HG02981 (cell line): ENCODE measurements around the gene NDEL1.

Experiments
- ATAC-seq: cut with Tn5 transposase; IDR thresholded peaks from one replicate; pipeline ENCODE4 v1.9.1; 2021; ENCODE audit warnings: mild to moderate bottlenecking, moderate library complexity; ENCODE audit not compliant: unreplicated experiment

Gene NDEL1

DNA sequence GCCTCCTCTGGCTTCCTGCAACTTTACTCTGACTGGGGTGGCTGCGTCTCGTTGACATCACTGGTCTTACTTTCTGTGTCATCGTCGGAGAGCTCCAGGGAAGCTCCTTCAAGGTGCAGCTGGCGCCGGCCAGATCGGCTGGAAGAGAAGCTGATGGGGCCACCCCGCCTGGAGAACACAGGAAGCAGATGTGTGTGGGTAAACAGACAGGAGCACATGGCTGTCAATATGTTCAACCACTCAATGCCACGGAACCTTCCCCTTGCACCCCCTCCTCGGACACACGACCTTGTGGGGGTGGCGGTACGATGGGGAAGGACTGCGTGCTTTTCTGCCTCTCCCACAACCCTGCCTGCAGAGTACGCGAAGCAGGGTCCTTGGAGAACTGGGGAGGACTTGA, 40.1 kb downstream of the NDEL1 start:
- no peak for ATAC-seq

DNA sequence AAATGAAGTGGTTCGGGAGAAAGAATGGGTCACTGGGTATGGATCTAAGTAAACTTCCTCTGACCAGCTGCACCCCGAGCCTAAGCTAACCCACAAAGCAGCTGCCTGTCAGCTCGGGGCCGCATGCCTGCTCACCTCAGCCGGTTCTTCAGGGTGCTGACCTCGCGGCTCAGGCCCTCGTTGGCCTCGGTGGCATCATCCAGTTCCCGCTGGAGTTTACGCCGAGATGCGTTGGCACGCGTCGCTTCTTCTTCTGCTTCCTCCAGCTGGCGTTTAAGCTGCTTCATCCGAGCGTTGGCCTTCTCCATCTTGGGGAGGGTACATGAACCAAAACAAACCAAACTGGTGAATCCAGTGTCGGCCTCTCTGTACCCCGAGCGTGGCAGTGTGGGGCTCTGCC, 41.1 kb downstream of the NDEL1 start:
- ATAC-seq = no peak

DNA sequence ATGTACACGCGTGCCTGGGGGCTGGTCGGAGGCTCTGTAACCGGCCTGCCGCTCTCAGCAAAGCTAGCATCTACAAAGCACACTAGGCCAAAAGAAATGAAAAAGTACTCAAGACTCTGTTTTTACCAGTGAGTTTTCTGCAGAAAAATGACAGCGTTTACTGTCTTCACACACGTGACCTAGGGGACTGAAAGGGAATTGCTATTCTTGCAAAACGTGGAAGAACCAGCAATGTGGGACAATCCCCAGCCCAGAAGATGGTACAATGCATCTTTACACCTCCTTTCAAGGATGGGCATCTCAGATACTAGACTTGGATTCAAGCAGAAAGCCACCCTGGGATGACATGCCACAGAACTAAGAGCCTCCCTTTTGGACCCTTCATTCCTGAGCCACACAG, 41.5 kb downstream of the NDEL1 start:
- no peak for ATAC-seq

DNA sequence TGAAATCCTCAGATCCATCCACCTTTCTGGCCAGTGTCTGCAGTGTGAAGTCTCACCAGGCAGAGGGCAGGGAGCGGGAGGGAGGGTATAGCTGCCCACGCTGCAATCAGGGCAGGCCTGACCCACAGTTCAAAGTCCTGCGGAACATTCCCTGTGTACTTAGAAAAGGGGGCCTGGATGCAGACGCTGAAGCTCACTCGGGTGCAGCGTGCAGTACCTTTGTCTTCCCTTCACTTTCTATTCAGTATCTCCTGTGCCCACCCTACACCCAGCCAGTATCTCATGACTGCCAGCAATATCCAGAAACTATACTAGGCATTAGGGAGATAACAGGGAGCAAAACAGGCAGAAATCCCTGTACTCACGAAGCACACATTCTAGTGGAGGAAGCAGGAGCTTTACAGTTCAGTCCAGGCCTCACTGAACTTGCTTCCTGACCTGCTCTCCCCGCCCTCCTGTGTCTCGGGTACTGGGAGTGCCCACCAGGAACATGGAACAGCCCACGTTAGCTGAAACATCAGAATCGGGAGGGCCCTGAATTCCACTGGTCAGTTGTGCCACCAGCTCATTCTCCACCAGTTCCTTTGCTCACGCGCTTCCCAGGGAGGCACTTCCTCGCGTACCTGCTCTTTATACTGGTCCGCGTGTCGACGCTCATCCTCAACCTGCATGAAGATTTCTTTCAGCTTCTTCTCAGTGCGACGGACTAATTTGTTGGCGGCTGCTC, 42.2 kb downstream of the NDEL1 start:
- no peak for ATAC-seq

DNA sequence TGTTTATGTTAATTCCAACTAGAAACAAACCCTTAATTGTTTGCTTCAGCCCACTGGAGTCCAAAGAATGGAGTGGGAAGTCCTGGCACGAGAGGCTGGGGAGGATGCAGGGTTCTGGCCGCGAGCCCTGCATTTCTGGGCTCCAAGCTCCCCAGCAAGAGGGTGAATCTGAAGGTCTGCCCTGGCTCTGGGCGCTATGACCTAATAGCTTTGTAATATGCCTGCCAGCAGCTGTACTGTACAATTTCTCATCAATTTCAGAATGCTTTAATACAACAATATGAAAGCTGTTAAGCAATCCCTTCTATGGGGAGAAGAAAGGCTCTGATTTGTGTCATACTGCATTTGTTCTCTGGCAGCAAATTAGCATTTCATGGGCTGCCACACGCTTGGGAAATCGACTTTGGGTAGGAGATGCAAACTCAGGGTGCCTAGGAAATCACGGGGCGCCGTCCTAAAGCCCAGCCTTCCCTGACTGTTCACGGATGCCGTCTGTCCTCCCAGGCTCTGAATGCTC, 43.8 kb downstream of the NDEL1 start:
- no peak for ATAC-seq

DNA sequence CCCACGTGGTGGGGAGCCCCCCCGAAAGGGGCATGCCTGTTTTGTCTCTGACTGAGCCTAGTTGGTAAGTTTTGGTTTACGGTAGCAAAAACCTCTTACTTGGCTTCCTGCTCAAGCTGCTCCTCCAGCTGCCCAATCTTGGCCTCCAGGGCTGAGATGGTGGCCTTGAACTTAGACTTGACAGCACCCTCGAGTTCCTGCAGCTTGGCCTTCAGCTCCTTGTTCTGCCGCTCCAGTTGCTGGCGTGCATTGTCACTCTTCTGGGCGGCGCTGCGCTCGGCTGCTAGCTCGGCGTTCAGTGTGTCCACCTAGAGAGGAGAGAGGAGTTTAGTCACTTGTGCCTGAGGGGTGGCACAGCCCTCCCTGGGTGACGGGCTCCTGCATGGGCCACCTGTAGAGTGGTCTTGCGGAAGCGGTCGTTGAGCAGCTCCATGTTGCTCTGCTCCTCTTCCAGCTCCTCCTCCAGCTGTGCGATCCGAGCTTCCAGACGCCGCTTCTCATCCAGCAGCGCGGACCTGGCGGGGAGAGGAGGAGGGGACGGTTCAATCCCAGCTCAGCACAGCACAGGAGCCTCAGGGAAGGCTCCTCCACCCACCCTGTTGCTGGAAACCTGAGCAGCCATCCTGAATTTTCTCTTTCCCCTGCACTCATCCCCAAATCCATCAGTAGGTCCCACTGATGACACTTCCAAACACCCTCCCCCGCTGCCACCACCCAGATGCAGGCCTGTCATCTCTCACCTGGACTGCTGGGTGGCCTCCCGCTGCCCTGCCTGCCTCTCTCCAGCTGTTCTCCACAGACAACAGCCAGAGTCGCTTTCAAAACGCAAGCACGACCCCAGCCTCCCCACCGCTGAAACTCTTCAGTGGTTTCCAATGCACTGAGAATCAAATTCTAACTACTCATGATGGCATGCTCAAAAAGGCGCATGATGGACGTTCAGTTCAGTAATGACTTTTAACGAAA, 44.6 kb downstream of the NDEL1 start:
- no peak for ATAC-seq

DNA sequence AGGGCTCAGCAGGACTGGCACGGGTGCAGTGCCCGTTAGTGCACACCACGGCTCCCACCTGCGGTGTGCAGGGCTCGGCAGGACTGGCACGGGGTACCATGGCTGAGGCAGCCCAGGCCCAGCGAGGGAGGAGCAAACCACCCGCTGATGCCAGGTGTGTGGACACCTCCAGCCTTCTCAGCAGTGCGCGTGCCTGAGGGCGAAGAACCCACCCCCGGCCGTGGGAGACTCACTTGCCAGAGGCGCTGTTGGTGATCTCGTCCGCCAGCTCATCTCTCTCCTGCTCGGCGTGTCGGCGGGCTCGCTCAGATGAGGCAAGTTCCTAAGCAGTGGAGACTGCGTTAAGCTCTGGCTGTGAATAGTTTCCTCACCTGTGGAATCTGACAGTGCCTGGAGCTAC, 45.4 kb downstream of the NDEL1 start:
- ATAC-seq = no peak

DNA sequence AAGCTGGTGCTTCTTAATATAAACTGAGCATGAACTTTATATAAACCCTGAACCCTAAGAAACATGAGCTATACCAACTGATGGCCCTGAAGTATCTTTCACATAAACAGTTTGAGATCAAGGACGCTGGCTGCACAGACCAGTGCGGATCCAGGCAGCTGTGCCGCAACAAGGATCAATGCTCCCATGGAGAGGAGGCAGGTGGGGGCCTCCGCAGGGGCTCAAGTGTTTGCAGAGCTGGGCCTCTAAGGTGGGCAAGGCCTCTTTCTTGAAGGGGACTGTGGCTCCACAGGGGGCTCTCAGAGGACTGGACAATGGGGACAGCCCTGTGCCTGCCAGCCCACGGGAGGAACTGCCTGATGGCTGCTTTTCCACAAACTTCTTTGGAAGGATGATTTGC, 46.0 kb downstream of the NDEL1 start:
- no peak for ATAC-seq

DNA sequence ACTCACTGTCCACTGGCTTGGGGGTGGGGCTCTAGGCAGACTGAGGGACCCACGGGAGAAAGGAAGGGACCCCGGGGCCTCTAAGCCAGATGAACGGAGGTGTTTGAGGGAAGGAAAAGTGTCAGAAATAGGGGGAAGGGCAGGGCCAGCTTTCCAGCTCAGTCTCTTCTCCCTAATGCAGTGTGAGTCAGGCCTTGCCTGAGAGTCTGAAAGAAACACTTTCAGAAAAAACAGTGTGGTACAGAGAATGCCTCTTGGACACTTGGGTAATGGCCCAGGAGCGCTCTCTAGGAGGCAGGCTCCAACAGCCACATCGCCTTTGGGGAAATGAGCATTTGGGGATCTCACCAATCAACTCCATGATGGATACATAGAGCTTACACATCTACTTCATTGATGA, 46.9 kb downstream of the NDEL1 start:
- ATAC-seq = no peak

DNA sequence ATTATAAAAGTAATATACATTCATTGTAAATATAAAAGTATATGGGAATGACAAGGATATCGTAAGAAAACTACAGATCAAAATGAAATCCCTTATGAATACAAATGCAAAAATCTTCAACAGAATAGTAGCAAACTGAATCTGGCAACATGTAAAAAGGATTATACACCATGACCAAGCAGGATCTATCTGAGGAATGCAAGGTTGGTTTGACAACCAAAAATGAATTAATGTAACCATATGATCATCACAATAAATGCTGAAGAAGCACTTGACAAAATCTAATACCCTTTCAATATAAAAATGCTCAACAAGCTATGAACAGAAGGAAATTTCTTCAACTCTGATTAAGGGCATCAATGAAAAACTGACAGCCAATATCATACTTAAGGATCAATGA, 48.8 kb downstream of the NDEL1 start:
- no peak for ATAC-seq

DNA sequence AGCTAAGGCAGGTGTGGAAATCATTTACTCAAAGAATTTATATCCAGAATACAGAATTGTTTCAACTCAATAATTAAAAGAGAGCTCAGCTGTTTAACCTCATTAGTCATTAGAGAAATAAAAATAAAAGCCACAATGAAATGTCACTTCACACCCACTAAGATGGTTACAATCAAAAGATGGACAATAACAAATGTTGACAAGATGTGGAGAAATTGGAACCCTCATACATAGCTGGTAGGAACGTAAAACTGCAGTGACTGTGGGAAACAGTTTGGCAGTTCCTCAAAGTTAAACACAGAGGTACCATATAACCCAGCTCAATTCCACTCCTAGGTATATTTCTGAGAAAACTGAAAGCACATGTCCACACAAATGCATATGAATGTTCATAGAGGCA, 49.8 kb downstream of the NDEL1 start:
- ATAC-seq = no peak

DNA sequence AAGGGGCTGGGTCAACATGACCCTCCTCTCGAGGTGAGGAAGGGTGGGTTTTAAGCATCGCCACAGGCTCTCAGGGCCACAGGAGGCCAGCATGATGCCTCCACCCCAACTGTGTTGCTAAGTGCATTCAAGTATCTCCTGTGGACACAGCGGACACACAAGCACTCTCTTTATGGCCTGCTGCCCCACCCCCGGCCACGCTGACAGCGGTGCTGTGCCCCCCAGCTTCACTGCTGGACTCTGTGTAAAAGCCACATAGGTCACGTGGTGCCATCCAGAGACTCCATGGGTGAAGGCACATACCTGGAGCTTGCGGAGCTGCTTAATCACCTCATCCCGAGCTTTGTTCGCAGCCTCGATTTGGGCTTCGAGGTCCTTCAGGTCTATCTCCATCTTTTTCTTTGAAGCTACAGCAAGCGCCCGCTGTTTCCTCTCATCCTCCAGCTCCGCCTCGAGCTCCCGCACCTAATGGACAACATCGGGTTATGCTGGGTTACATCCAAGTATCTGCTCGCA, 51.5 kb downstream of the NDEL1 start:
- no peak for ATAC-seq

DNA sequence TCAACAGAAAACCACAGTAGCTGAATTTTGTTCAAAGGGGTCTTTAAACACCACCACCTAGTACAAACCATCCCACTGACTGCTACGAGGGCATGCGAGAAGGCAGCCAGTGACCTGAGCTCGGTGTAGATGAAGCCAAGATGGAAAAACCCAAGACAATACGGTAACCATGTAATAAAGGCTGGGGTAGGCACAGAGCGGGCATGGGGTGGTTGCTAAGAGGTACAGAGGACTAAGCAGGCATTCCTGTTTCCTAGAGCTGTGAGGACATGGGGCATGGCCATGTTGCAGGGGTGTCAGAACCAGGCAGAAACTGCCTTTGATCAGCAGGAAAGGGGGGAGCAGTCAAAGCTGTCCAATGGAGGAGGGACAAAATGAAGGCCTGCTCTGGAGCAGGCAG, 52.1 kb downstream of the NDEL1 start:
- no peak for ATAC-seq

DNA sequence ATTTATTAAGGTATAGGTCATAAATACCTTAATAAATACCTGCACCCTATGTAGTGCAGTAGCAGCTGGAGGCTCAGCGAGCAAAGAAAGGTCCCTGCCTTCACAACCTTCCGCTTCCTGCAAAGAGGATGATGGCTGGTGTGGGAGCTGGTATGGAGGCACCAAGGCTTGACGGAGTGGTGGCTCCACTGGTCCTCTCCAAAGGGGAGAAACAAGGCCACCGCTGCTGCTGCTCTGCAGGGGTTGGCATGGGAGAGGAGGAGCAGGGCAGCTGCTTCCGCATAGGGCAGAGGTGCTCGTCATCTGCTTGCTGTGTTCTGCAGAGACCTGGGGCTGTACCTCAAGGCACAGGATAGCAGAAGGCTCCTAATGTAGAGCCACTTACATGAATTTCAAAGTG, 52.8 kb downstream of the NDEL1 start:
- no peak for ATAC-seq

DNA sequence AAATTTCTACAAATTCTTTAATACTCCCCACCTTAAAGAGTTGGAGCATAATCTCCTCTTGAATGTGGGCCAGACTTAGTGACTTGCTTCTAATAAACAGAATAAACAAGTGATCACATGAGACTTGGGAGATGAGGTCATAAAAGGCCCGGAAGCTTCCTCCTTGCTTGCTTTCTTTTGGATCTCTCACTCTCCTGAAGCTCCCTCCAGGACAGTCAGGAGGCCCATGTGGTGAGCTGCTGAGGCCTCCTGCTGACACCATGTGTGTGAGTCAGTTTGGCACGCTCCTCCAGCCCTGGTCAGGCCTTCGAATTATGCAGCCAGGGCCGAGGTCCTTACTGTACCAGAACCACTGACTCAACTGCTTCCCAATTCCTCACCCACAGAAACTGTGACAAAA, 53.2 kb downstream of the NDEL1 start:
- no peak for ATAC-seq

DNA sequence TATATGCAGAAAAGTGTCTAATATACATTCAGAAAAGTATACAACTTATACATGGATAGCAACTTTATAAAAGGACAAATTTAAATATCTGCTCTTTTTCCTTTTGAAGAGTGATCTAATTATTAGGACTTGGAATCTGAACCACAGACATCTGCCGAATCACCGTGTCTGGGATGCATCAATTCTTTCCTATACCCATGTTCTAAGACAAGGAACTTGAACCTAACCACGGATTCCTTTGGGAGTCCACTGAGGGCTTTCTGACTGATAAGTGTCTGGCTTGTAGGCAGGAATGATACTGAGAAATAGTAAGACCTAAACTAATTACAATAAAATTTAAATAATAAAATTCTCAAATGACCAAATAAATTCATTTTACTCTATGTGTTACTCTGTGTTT, 54.2 kb downstream of the NDEL1 start:
- no peak for ATAC-seq

DNA sequence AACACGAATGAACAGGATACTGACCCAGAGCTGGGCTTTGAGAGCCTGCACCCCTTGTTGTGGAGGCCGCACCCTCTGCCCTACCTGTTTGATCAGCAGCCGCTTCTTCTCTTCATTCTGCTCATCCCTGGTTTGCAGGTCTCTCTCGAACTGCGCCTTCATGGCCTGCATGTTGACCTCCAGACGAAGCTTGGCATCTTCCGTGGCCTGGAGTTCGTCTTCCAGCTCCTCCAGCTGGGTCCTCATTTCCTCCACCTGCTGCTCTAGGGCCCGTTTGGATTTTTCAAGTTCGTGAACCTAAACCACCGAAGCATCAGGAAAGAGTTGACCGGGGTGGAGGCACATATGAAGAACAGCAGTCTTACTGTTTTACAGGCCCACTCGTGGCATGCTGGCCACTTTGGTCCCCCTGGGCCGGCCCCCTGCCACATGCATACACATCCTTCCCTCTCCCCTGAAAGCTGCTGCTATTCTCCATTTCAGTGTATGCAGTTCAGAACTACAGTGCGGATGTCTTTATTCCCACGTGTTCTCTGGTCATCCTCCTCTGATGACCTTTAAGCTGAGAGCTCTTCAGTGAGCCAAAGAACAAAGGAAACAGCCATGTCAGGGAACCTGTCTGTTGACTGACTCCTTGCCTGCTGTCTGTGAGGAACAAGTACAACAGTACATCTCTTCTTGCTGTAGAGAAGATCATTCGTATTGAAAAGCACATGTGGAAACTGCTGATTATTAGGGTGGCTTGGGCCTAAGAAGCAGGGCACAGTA, 54.8 kb downstream of the NDEL1 start:
- no peak for ATAC-seq

DNA sequence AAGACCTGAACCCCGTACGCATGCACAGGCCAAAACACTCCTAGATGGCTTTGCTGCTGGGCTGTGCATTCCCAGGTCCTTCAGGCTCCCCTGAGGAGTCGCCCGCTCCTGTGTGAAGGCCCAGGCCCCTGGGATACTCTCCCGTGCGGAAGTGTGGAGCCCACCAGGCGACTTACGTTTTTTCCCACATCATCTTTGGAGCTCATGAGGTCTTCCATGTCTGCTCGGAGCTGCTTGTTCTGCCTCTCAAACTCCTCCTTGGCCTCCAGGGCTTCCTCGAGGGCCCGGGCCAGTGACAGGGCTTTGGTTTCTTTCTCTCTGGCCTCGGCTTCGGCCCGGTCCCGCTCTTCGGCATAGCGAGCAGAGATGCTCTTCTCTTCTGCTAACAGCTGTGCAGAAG, 56.4 kb downstream of the NDEL1 start:
- no peak for ATAC-seq

DNA sequence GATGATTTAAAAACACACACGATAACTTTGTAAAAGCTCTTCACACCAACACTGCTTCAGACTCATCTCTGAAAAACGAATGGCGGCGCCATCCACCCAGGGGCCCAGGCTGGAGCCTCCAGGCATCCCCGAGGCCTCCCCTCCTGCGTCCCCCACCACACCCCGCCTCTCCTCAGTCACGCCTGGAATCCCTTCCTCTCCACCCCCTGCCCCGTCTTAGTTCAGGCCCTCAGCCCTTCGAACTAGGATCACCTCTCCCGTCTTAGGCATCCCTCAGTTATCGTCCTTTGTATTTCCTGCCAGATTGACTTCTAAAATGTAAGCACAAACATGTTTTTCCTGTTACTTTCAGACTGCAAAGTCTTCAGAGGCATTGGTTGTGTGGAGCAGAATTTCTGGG, 58.3 kb downstream of the NDEL1 start:
- ATAC-seq = no peak

DNA sequence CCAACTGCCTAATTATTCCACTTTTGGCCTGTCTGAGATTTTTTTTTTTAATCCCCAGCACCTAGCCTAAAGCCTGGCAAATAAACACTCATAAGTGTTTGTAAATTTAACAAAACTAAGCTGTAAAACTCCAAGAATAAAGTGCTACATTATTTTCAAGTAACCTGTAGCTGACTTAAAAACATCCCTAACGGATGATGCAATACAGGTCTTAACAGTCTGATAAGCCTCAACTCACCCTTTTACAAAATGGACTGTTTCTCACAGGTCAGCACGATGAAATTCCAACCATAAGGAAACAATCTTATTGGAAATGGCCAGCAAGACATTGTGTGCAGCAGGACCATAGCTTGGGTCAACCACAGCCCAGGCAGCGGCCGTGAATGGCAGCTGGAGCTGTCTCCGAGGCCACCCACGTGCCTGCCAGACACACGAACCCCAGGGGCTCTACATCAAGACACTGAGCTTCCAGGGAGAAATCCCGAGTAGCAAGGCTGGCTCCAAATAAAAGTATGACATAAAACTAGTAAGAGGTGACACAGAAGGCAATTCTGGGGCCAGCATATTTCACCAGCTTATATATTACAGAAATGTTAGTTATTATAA, 58.9 kb downstream of the NDEL1 start:
- ATAC-seq = no peak

DNA sequence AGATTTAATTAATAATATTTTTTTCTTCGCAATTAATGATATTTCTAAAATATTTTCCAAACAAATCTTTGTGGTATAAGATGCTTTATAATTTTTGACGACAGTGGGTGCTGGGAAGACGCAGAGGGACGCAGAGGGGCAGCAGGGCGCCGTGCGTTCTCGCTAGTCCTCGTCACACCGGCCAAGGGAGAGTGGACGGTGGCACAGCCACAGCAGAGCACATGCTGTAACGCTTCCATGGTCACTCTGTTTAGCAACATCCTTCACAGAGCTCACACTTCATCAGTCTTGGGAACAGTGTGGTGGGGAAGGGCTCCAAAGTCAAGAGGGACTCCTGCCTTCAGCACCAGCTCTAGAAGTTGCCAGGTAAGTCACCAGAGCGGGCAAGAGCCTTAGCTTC, 60.4 kb downstream of the NDEL1 start:
- ATAC-seq = no peak
